K562 (cell line): Measurements from ENCODE around the gene ZDHHC12. TPM values are rescaled to one million over a fixed set of nuclear protein-coding genes. Genes with fewer than 3 reads are reported as not detected.

Experiments
- ARID4B ChIP-seq: sonication (generic); formaldehyde crosslinking; IDR thresholded peaks from 2 replicates; pipeline ENCODE4 v1.8.0; 2022; ENCODE audit warnings: mild to moderate bottlenecking, missing genetic modification reagents
- ATF7 ChIP-seq: fragments of 450-650 bp; IDR thresholded peaks from 2 replicates; pipeline ENCODE4 v1.7.1; 2014; ENCODE audit warnings: mild to moderate bottlenecking, moderate library complexity
- E2F5 ChIP-seq: sonication (generic); formaldehyde crosslinking; IDR thresholded peaks from 2 replicates; pipeline ENCODE4 v1.8.0; 2022; ENCODE audit warnings: mild to moderate bottlenecking, missing genetic modification reagents
- FOSL1 ChIP-seq: fragments of 200-800 bp; sonication (Bioruptor generic); conservative IDR thresholded peaks from 2 replicates; pipeline ENCODE4 v1.6.1; 2016; ENCODE audit warnings: missing genetic modification characterization, missing compliant biosample characterization
- GTF2E2 ChIP-seq: fragments of 200-800 bp; sonication (Bioruptor generic); IDR thresholded peaks from 2 replicates; pipeline ENCODE4 v1.6.1; 2016; ENCODE audit warnings: missing genetic modification characterization, missing compliant biosample characterization
- MBD2 ChIP-seq: sonication (generic); IDR thresholded peaks from 2 replicates; pipeline ENCODE4 v1.6.1; 2016; ENCODE audit warnings: low read depth, borderline replicate concordance
- RFX7 ChIP-seq: fragments of 250-450 bp; sonication (Bioruptor Pico); IDR thresholded peaks from 2 replicates; pipeline ENCODE4 v1.5.1; 2021; ENCODE audit warnings: mild to moderate bottlenecking
- SMARCE1 ChIP-seq: fragments of 450-650 bp; IDR thresholded peaks from 2 replicates; pipeline ENCODE4 v1.7.1; 2016; ENCODE audit warnings: mild to moderate bottlenecking
- SRSF7 ChIP-seq: fragments of 200-400 bp; formaldehyde crosslinking; optimal IDR thresholded peaks from 2 replicates; pipeline ENCODE3; 2017; ENCODE audit warnings: mild to moderate bottlenecking, low read depth, low read length
- TSHZ1 ChIP-seq: fragments of 250-450 bp; sonication (Bioruptor Pico); IDR thresholded peaks from 2 replicates; pipeline ENCODE4 v1.4.0; 2020; ENCODE audit warnings: mild to moderate bottlenecking, moderate library complexity
- ZBTB12 ChIP-seq: fragments of 250-450 bp; sonication (Bioruptor Pico); IDR thresholded peaks from 2 replicates; pipeline ENCODE4 v1.4.0; 2020
- ZBTB2 ChIP-seq: fragments of 450-650 bp; IDR thresholded peaks from 2 replicates; pipeline ENCODE4 v1.6.1; 2016; ENCODE audit warnings: antibody characterized with exemption
- ZBTB7A ChIP-seq: IDR thresholded peaks from 2 replicates; pipeline ENCODE4 v1.6.1; 2011; ENCODE audit warnings: low read depth, mild to moderate bottlenecking, low read length, moderate library complexity, borderline replicate concordance; ENCODE audit not compliant: control insufficient read depth
- ZNF282 ChIP-seq: sonication (generic); formaldehyde crosslinking; IDR thresholded peaks from 2 replicates; pipeline ENCODE4 v1.8.1; 2023; ENCODE audit warnings: missing genetic modification reagents
- ZNF431 ChIP-seq: sonication (generic); formaldehyde crosslinking; IDR thresholded peaks from 2 replicates; pipeline ENCODE4 v1.8.0; 2022; ENCODE audit warnings: mild to moderate bottlenecking, missing genetic modification reagents
- ZNF583 ChIP-seq: fragments of 250-450 bp; sonication (Bioruptor Pico); IDR thresholded peaks from 2 replicates; pipeline ENCODE4 v1.4.0; 2020
- polyA plus RNA-seq, 8 experiments: library from polyadenylated mRNA; depleted of rRNA in 4 of 8; stranded (reverse) in 5 of 8; unstranded in 3 of 8; fragments of >200 nt; fragmentation: Nextera tagmentation in 2 of 8; fragmentation: Illumina TruSeq in 1 of 8; extraction: Ambion mirVana in 2 of 8; extraction: Trizol in 1 of 8; gene quantifications; 2 replicates each; pipeline versions ENCODE4 v1.2.1 to v1.2.3, GENCODE V29; 2011 to 2014; ENCODE audit warnings: inconsistent platforms in 1 of 8, missing spikeins in 1 of 8
- total RNA-seq, 7 experiments: library from RNA; depleted of rRNA in 6 of 7; stranded (reverse); fragments of >200 nt in 6 of 7; fragmentation: Illumina TruSeq in 2 of 7; extraction: Trizol in 2 of 7; gene quantifications; 2 replicates each; pipeline versions ENCODE4 v1.2.1 to v1.2.3, GENCODE V29; 2011 to 2021; ENCODE audit warnings: low replicate concordance in 1 of 7

The ZDHHC12 gene
- total and polyA plus RNA-seq, 9 of the 15 experiments (the other 6 are each of a cell fraction or from before 2014, with no cell fraction given): 0.21 to 38.0 (median 13.8) TPM

- TF ChIP-seq TSHZ1 (CRISPR knock-in tag) (peak; percentile 59; the same call in 1 of the 2 replicates), ZBTB7A (peak; percentile 99), ZBTB12 (CRISPR knock-in tag) (peak; percentile 49), SMARCE1 (peak; percentile 68; the same call in 1 of the 2 replicates), GTF2E2 (no peak), ZBTB2 (peak; percentile 65), MBD2 (no peak), ZNF431 (peak; percentile 80), SRSF7 (no peak), FOSL1 (tag) (0 out of 2 replicates have a peak, but pooled peaks have one; percentile 50), ZNF583 (CRISPR knock-in tag) (peak; percentile 94), RFX7 (CRISPR knock-in tag) (no peak), ZNF282 (CRISPR knock-in tag) (0 out of 2 replicates have a peak, but pooled peaks have one; percentile 44), E2F5 (CRISPR knock-in tag) (peak; percentile 38; the same call in 1 of the 2 replicates), ATF7 (peak; percentile 75), ARID4B (CRISPR knock-in tag) (peak; percentile 52; the same call in 1 of the 2 replicates)
Measured at GRCh38 chr9:128688501-128689292, 35.2 kb downstream of the ZDHHC12 start, which contains the start of gene SET (continued).
